ENCODE data around the gene PHKB. TPM values are rescaled to one million over a fixed set of nuclear protein-coding genes. Genes with fewer than 3 reads are reported as not detected.

PHKB gene
- polyA plus RNA-seq, 1 donor (not counting 4 experiments of a cell fraction or from before 2014, with no cell fraction given) = 71.7 TPM

- dilution Hi-C loops (cut with MboI; ENCODE audit: extremely low pct_ligation_motif_present, low sequenced_read_pairs) = no loop called here
- H3K36me3 ChIP-seq (ENCODE audit: control insufficient read depth in 2 of 2, extremely low read depth in 1 of 2, insufficient read depth in 2 of 2, low read length in 2 of 2) = peaks cover 5 to 6% of the 10 kb centered on the region in 2 experiments
- TF ChIP-seq, protein P1, sequence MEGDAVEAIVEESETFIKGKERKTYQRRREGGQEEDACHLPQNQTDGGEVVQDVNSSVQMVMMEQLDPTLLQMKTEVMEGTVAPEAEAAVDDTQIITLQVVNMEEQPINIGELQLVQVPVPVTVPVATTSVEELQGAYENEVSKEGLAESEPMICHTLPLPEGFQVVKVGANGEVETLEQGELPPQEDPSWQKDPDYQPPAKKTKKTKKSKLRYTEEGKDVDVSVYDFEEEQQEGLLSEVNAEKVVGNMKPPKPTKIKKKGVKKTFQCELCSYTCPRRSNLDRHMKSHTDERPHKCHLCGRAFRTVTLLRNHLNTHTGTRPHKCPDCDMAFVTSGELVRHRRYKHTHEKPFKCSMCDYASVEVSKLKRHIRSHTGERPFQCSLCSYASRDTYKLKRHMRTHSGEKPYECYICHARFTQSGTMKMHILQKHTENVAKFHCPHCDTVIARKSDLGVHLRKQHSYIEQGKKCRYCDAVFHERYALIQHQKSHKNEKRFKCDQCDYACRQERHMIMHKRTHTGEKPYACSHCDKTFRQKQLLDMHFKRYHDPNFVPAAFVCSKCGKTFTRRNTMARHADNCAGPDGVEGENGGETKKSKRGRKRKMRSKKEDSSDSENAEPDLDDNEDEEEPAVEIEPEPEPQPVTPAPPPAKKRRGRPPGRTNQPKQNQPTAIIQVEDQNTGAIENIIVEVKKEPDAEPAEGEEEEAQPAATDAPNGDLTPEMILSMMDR (optimal IDR thresholded peaks at IDR 0.05 in 1 of 3, IDR thresholded peaks at IDR 0.05 in 1 of 3, conservative IDR thresholded peaks at IDR 0.05 in 1 of 3; ENCODE audit: extremely low read depth in 1 of 3, insufficient read depth in 2 of 3, low read length in 3 of 3) = no peak
- no peak for TF ChIP-seq EZH2 (IDR thresholded peaks at IDR 0.05; ENCODE audit: low read length)
These were observed 205.3 kb downstream of the PHKB start for GRCh38 chr16:47666434-47666833.

GRCh38 chr16:47667956-47668355 lies 206.8 kb downstream of the PHKB start:
- no peaks in the 10 kb centered on the region for H3K79me2 ChIP-seq (ENCODE audit: control insufficient read depth, insufficient read depth, low read length)
- no peak overlapping the region for H2AFZ ChIP-seq (ENCODE audit: control insufficient read depth, low read length)
- H3K9me1 ChIP-seq (ENCODE audit: control insufficient read depth, extremely low read depth, insufficient read depth, low read length) = no peaks in the 10 kb centered on the region
- no peak for FAIRE-seq
- H3K4me3 ChIP-seq (ENCODE audit: control insufficient read depth in 2 of 3, extremely low read depth in 1 of 3, insufficient read depth in 2 of 3, low read depth in 1 of 3, low read length in 3 of 3) = no peak overlapping the region
- no peak overlapping the region for H3K9ac ChIP-seq (ENCODE audit: control insufficient read depth, extremely low read depth, insufficient read depth, low read length)
- H3K9me3 ChIP-seq (ENCODE audit: control insufficient read depth, low read depth, low read length) = no peaks in the 10 kb centered on the region
- H3K4me2 ChIP-seq (ENCODE audit: control insufficient read depth, extremely low read depth, insufficient read depth, low read depth, low read length) = no peak overlapping the region
- no peaks in the 10 kb centered on the region for H3K27me3 ChIP-seq (ENCODE audit: control insufficient read depth, extremely low read depth, insufficient read depth, low read length)
- H3K4me1 ChIP-seq (ENCODE audit: control insufficient read depth, extremely low read depth, insufficient read depth, low read length) = no peaks in the 10 kb centered on the region
- no peak for DNase-seq (ENCODE audit: low read depth, low spot score)
- TF ChIP-seq, protein P1 (optimal IDR thresholded peaks at IDR 0.05 in 1 of 3, IDR thresholded peaks at IDR 0.05 in 1 of 3, conservative IDR thresholded peaks at IDR 0.05 in 1 of 3; ENCODE audit: extremely low read depth in 1 of 3, insufficient read depth in 2 of 3, low read length in 3 of 3) = no peak
- TF ChIP-seq EZH2 (IDR thresholded peaks at IDR 0.05; ENCODE audit: low read length) = no peak
- H3K36me3 ChIP-seq (ENCODE audit: control insufficient read depth in 2 of 2, extremely low read depth in 1 of 2, insufficient read depth in 2 of 2, low read length in 2 of 2) = peaks cover 3 to 4% of the 10 kb centered on the region in 2 experiments
- H4K20me1 ChIP-seq (ENCODE audit: control insufficient read depth, extremely low read depth, insufficient read depth, low read length) = no peaks in the 10 kb centered on the region
- dilution Hi-C loops (cut with MboI; ENCODE audit: extremely low pct_ligation_motif_present, low sequenced_read_pairs) = no loop called here
- no peak overlapping the region for H3K27ac ChIP-seq (ENCODE audit: control insufficient read depth, insufficient read depth, low read length)

More at GRCh38 chr16:47666434-47666833, 205.3 kb downstream of the PHKB start:
- H3K9me3 ChIP-seq (ENCODE audit: control insufficient read depth, low read depth, low read length) = no peaks in the 10 kb centered on the region
- no peak overlapping the region for H3K4me2 ChIP-seq (ENCODE audit: control insufficient read depth, extremely low read depth, insufficient read depth, low read depth, low read length)
- no peak overlapping the region for H2AFZ ChIP-seq (ENCODE audit: control insufficient read depth, low read length)
- H3K27me3 ChIP-seq (ENCODE audit: control insufficient read depth, extremely low read depth, insufficient read depth, low read length) = no peaks in the 10 kb centered on the region
- no peaks in the 10 kb centered on the region for H3K79me2 ChIP-seq (ENCODE audit: control insufficient read depth, insufficient read depth, low read length)
- H3K4me3 ChIP-seq (ENCODE audit: control insufficient read depth in 2 of 3, extremely low read depth in 1 of 3, insufficient read depth in 2 of 3, low read depth in 1 of 3, low read length in 3 of 3) = no peak overlapping the region
- H3K9me1 ChIP-seq (ENCODE audit: control insufficient read depth, extremely low read depth, insufficient read depth, low read length) = no peaks in the 10 kb centered on the region
- DNase-seq (ENCODE audit: low read depth, low spot score) (no peak), FAIRE-seq (no peak)
- H4K20me1 ChIP-seq (ENCODE audit: control insufficient read depth, extremely low read depth, insufficient read depth, low read length) = no peaks in the 10 kb centered on the region
- no peak overlapping the region for H3K9ac ChIP-seq (ENCODE audit: control insufficient read depth, extremely low read depth, insufficient read depth, low read length)
- no peak overlapping the region for H3K27ac ChIP-seq (ENCODE audit: control insufficient read depth, insufficient read depth, low read length)
- no peaks in the 10 kb centered on the region for H3K4me1 ChIP-seq (ENCODE audit: control insufficient read depth, extremely low read depth, insufficient read depth, low read length)
